Sigmoid colon (tissue), 7 donors: ENCODE measurements around the gene EBNA1BP2. TPM values are rescaled to one million over a fixed set of nuclear protein-coding genes. Genes with fewer than 3 reads are reported as not detected.

Source experiments
- DNase-seq: peaks from one replicate; pipeline ENCODE4 v3.0.0-alpha.2; 2019
- H3K27ac ChIP-seq, 4 donors: fragments of 200-600 bp; sonication (generic); one replicate each; pipeline ENCODE4 v1.5.1; 2016 to 2019; ENCODE audit warnings: mild to moderate bottlenecking in 1 of 4
- H3K27me3 ChIP-seq, 3 donors: fragments of 200-600 bp; sonication (generic); one replicate each; pipeline ENCODE4 v1.5.1; 2019; ENCODE audit warnings: mild to moderate bottlenecking in 1 of 3
- H3K36me3 ChIP-seq, 4 donors: fragments of 200-600 bp; sonication (generic); one replicate each; pipeline ENCODE4 v1.5.1; 2016 to 2019
- H3K4me1 ChIP-seq, 4 donors: fragments of 200-600 bp; sonication (generic); one replicate each; pipeline ENCODE4 v1.5.1; 2017 to 2019
- H3K4me3 ChIP-seq, 4 donors: fragments of 200-600 bp; sonication (generic); one replicate each; pipeline ENCODE4 v1.5.1; 2017 to 2019; ENCODE audit warnings: mild to moderate bottlenecking in 2 of 4, moderate library complexity in 1 of 4
- H3K9me3 ChIP-seq, 4 donors: fragments of 200-600 bp in 3 of 4; sonication (generic) in 3 of 4; one replicate each; pipeline versions ENCODE4 v1.5.1 to v1.6.1; 2013 to 2019
- CTCF ChIP-seq, 4 experiments: fragments of 450-650 bp in 3 of 4; fragments of 200-600 bp in 1 of 4; IDR thresholded peaks; one replicate each; pipeline ENCODE4 v1.5.1; 2016 to 2019; ENCODE audit warnings: antibody characterized with exemption in 4 of 4, mild to moderate bottlenecking in 3 of 4, moderate library complexity in 2 of 4
- EP300 ChIP-seq, 4 donors: sonication (generic); formaldehyde crosslinking; IDR thresholded peaks; one replicate each; pipeline ENCODE4 v1.6.1; 2017; ENCODE audit warnings: antibody characterized with exemption in 4 of 4
- POLR2A ChIP-seq, 2 donors: fragments of 450-650 bp; IDR thresholded peaks; one replicate each; pipeline ENCODE4 v1.6.1; 2016; ENCODE audit warnings: antibody characterized with exemption in 2 of 2, mild to moderate bottlenecking in 2 of 2, moderate library complexity in 2 of 2
- POLR2AphosphoS5 ChIP-seq, 4 donors: sonication (generic); formaldehyde crosslinking; IDR thresholded peaks; one replicate each; pipeline ENCODE4 v1.6.1; 2017; ENCODE audit warnings: antibody characterized with exemption in 4 of 4
- WGBS, 2 donors: extraction: QIAGEN DNeasy Blood & Tissue Kit; methylation state at CpG; one replicate each; pipeline ENCODE4 v1.1.7; 2013; 5-methylcytosine and 5-hydroxymethylcytosine counted together
- intact Hi-C: fragments of 100-400 bp; cut with DNase I; formaldehyde crosslinking; loops from one replicate; pipeline ENCODE4 v1.15.1; 2023
- polyA plus RNA-seq, 3 donors: library from polyadenylated mRNA; stranded (reverse); fragments of 200-250 nt; gene quantifications; one replicate each; pipeline ENCODE4 v1.2.3, GENCODE V29; 2013
- total RNA-seq, 4 donors: library from RNA; depleted of rRNA; stranded (reverse); fragments of >200 nt; gene quantifications; one replicate each; pipeline ENCODE4 v1.1.0, GENCODE V29; 2016
- donor health status: healthy with polysubstance abuse.
- donor health status: Bipolar disorder and iron deficiency.
- donor health status: healthy.

EBNA1BP2 gene
- total and polyA plus RNA-seq, 7 donors: 34.9 to 75.0 (median 48.7) TPM

GRCh38 chr1:43204394-43204793, 32.3 kb upstream of the EBNA1BP2 start:
- Histone ChIP-seq H3K27me3 (no peaks in the 10 kb centered on the region), H3K4me3 (no peak overlapping the region), H3K9me3 (no peaks in the 10 kb centered on the region), H3K36me3 (no peaks in the 10 kb centered on the region), H3K4me1 (peaks cover 0 to 13% (median 11%) of the 10 kb centered on the region in 4 donors), H3K27ac (no peak overlapping the region)
- TF ChIP-seq CTCF (IDR thresholded peaks at IDR 0.05) (no peak), POLR2AphosphoS5 (IDR thresholded peaks at IDR 0.05) (no peak), POLR2A (IDR thresholded peaks at IDR 0.05) (no peak), EP300 (IDR thresholded peaks at IDR 0.05) (no peak)
- WGBS, 2 donors: 84 to 95% methylated on average over 1 of the region's 1 CpG
- intact Hi-C loops: no loop called here
- no peak for DNase-seq

- Histone ChIP-seq H3K27ac (no peak overlapping the region), H3K36me3 (no peaks in the 10 kb centered on the region), H3K4me3 (no peak overlapping the region), H3K9me3 (no peaks in the 10 kb centered on the region), H3K27me3 (no peaks in the 10 kb centered on the region), H3K4me1 (peaks cover 0 to 13% (median 11%) of the 10 kb centered on the region in 4 donors)
- WGBS, 2 donors: 83 to 97% methylated on average over 3 of the region's 3 CpGs
- no peak for DNase-seq
- TF ChIP-seq POLR2AphosphoS5 (IDR thresholded peaks at IDR 0.05): no peak
- TF ChIP-seq EP300 (IDR thresholded peaks at IDR 0.05): no peak
- TF ChIP-seq CTCF (IDR thresholded peaks at IDR 0.05): no peak
- TF ChIP-seq POLR2A (IDR thresholded peaks at IDR 0.05): no peak
- intact Hi-C loops: no loop called here
Measured at GRCh38 chr1:43203859-43204258, 31.8 kb upstream of the EBNA1BP2 start.

- Histone ChIP-seq H3K4me1 (no peaks in the 10 kb centered on the region), H3K27me3 (no peaks in the 10 kb centered on the region), H3K9me3 (no peaks in the 10 kb centered on the region), H3K27ac (no peak overlapping the region), H3K4me3 (no peak overlapping the region), H3K36me3 (no peaks in the 10 kb centered on the region)
- 61 to 64% methylated on average over 8 of the region's 8 CpGs for WGBS, 2 donors
- no peak for TF ChIP-seq POLR2AphosphoS5 (IDR thresholded peaks at IDR 0.05)
- no peak for TF ChIP-seq POLR2A (IDR thresholded peaks at IDR 0.05)
- no peak for TF ChIP-seq EP300 (IDR thresholded peaks at IDR 0.05)
- TF ChIP-seq CTCF (IDR thresholded peaks at IDR 0.05): no peak
- intact Hi-C loops: no loop called here
- no peak for DNase-seq
Measured at GRCh38 chr1:43199093-43199726, 27.1 kb upstream of the EBNA1BP2 start.

GRCh38 chr1:43197343-43198127, 25.4 kb upstream of the EBNA1BP2 start:
- H3K27ac ChIP-seq: no peak overlapping the region
- no peaks in the 10 kb centered on the region for H3K27me3 ChIP-seq
- H3K4me3 ChIP-seq: no peak overlapping the region
- no peaks in the 10 kb centered on the region for H3K36me3 ChIP-seq
- TF ChIP-seq POLR2A (IDR thresholded peaks at IDR 0.05): no peak
- TF ChIP-seq POLR2AphosphoS5 (IDR thresholded peaks at IDR 0.05): no peak
- no peak for TF ChIP-seq CTCF (IDR thresholded peaks at IDR 0.05)
- no peak for TF ChIP-seq EP300 (IDR thresholded peaks at IDR 0.05)
- no peaks in the 10 kb centered on the region for H3K9me3 ChIP-seq
- DNase-seq: no peak
- no peaks in the 10 kb centered on the region for H3K4me1 ChIP-seq
- intact Hi-C loops: no loop called here
- whole genome bisulfite sequencing, 2 donors: 91 to 93% methylated on average over 7 of the region's 7 CpGs
